Measurements from ENCODE around the gene TMOD2. TPM values are rescaled to one million over a fixed set of nuclear protein-coding genes. Genes with fewer than 3 reads are reported as not detected.
"Not testable (repeated sequence)": the region's sequence is repeated elsewhere in the genome, so short reads cannot be mapped to it uniquely, and the experiment has no call there.

Gene TMOD2
- total RNA-seq, 2 experiments from 2014 or later, result 5.6 to 6.9 TPM

DNA sequence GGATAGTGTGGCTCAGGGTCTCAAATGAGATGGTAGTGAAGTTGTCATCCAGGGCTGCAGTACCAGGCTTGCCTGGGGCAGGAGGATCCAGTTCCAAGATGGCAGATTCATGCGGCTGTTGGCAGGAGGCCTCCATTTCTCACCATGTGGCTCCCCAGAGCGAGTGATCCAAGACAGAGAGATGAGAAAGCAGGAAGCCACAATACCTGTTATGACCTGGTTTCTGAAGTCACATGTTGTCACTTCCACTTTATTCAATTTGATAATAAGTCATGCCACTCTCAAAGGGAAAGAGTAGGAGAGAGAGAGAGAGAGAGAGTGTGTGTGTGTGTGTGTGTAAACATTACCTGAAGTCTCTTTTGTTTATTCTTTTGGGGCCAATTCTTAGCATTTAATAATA, 30.1 kb downstream of the TMOD2 start:
- Mint-ChIP-seq H3K4me3 (no peak overlapping the region), H3K4me1 (ENCODE audit: low read depth) (peaks cover 5% of the 10 kb centered on the region), H3K27me3 (no peaks in the 10 kb centered on the region), H3K27ac (no peak overlapping the region), H3K36me3 (ENCODE audit: low read depth) (peaks cover 72% of the 10 kb centered on the region), H3K9me3 (no peaks in the 10 kb centered on the region)
- ChIA-PET POLR2A (no interaction called here), CTCF (interaction anchor here (1.8 kb wide), 1 partner anchor 132 kb away, joined by 5 read pairs; no protein-coding TSS in a partner anchor)
- Histone ChIP-seq H3K27me3 (ENCODE audit: control insufficient read depth in 1 of 2, insufficient read depth in 2 of 2, low read length in 2 of 2) (no peaks in the 10 kb centered on the region), H3K9me3 (ENCODE audit: control insufficient read depth in 1 of 2, insufficient read depth in 1 of 2, low read length in 2 of 2) (no peaks in the 10 kb centered on the region), H3K27ac (ENCODE audit: low read depth in 1 of 2, low read length in 2 of 2) (no peak overlapping the region), H3K4me3 (ENCODE audit: low read length) (no peak overlapping the region), H3K4me1 (ENCODE audit: insufficient read depth, low read length) (no peaks in the 10 kb centered on the region), H3K36me3 (ENCODE audit: insufficient read depth, low read length) (peaks cover 23% of the 10 kb centered on the region)
- intact Hi-C loops (cut with DNase I, micrococcal nuclease), result no loop called here
- no peak for ATAC-seq (ENCODE audit: poor library complexity)
- no peak for DNase-seq
- TF ChIP-seq, protein P1, sequence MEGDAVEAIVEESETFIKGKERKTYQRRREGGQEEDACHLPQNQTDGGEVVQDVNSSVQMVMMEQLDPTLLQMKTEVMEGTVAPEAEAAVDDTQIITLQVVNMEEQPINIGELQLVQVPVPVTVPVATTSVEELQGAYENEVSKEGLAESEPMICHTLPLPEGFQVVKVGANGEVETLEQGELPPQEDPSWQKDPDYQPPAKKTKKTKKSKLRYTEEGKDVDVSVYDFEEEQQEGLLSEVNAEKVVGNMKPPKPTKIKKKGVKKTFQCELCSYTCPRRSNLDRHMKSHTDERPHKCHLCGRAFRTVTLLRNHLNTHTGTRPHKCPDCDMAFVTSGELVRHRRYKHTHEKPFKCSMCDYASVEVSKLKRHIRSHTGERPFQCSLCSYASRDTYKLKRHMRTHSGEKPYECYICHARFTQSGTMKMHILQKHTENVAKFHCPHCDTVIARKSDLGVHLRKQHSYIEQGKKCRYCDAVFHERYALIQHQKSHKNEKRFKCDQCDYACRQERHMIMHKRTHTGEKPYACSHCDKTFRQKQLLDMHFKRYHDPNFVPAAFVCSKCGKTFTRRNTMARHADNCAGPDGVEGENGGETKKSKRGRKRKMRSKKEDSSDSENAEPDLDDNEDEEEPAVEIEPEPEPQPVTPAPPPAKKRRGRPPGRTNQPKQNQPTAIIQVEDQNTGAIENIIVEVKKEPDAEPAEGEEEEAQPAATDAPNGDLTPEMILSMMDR (IDR thresholded peaks at IDR 0.05), result no peak

DNA sequence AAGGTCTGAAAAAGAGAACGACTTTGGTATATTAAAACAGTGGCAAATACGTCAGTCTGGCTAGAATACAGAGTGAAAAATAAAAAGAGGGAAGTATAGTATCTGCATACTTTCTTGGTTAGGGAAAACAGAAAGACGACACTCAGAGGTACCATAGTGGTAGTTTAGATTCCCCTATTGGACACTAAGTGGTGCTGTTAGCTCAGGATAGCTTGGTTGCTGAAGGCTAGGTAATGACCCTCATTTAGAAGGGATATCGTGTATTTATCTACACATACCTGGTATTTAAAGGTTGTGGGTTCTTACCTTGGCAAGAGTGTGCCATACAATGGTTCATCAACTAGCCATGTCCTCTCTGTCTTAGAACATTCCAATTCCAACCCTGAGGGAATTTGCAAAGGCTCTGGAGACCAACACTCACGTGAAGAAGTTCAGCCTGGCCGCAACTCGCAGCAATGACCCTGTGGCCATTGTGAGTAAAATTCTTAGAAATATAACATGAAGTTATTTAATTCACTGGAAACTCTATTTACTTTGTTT, 31.0 kb downstream of the TMOD2 start:
- TF ChIP-seq, protein P1 (IDR thresholded peaks at IDR 0.05), result no peak
- Histone ChIP-seq H3K4me1 (ENCODE audit: insufficient read depth, low read length) (no peaks in the 10 kb centered on the region), H3K36me3 (ENCODE audit: insufficient read depth, low read length) (peaks cover 23% of the 10 kb centered on the region), H3K9me3 (ENCODE audit: control insufficient read depth in 1 of 2, insufficient read depth in 1 of 2, low read length in 2 of 2) (no peaks in the 10 kb centered on the region), H3K27me3 (ENCODE audit: control insufficient read depth in 1 of 2, insufficient read depth in 2 of 2, low read length in 2 of 2) (no peaks in the 10 kb centered on the region), H3K27ac (ENCODE audit: low read depth in 1 of 2, low read length in 2 of 2) (no peak overlapping the region), H3K4me3 (ENCODE audit: low read length) (no peak overlapping the region)
- Mint-ChIP-seq H3K27me3 (no peaks in the 10 kb centered on the region), H3K27ac (no peak overlapping the region), H3K4me3 (no peak overlapping the region), H3K4me1 (ENCODE audit: low read depth) (no peaks in the 10 kb centered on the region), H3K9me3 (no peaks in the 10 kb centered on the region), H3K36me3 (ENCODE audit: low read depth) (peaks cover 68% of the 10 kb centered on the region)
- no peak for ATAC-seq (ENCODE audit: poor library complexity)
- ChIA-PET CTCF (no interaction called here), POLR2A (no interaction called here)
- no peak for DNase-seq
- intact Hi-C loops (cut with DNase I, micrococcal nuclease), result no loop called here

DNA sequence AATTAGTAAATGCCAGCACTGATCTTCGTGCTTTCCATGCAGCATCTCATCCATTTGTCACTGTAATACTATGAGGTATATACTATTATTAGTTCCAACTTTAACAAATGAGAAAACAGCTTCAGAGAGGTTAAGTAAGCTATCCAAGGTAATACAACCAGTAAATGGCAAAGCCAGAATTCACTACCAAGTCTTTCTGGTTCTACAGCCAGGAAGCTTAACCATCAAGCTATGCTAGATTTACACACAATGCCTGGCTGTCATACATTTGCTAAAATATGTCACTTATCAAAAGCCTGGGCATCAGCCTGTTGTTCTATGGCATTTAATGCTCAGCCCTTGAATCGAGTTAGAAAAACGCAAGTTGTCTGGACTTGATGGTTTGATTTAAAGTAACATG, 32.6 kb downstream of the TMOD2 start:
- ATAC-seq (ENCODE audit: poor library complexity) (no peak), DNase-seq (no peak)
- TF ChIP-seq, protein P1 (IDR thresholded peaks at IDR 0.05), result no peak
- H3K4me3 Mint-ChIP-seq, result no peak overlapping the region
- H3K9me3 Mint-ChIP-seq, result no peaks in the 10 kb centered on the region
- H3K27me3 Mint-ChIP-seq, result no peaks in the 10 kb centered on the region
- ChIA-PET POLR2A (no interaction called here), CTCF (no interaction called here)
- Histone ChIP-seq H3K9me3 (ENCODE audit: control insufficient read depth in 1 of 2, insufficient read depth in 1 of 2, low read length in 2 of 2) (no peaks in the 10 kb centered on the region), H3K4me1 (ENCODE audit: insufficient read depth, low read length) (no peaks in the 10 kb centered on the region), H3K27me3 (ENCODE audit: control insufficient read depth in 1 of 2, insufficient read depth in 2 of 2, low read length in 2 of 2) (no peaks in the 10 kb centered on the region), H3K27ac (ENCODE audit: low read depth in 1 of 2, low read length in 2 of 2) (no peak overlapping the region), H3K4me3 (ENCODE audit: low read length) (no peak overlapping the region), H3K36me3 (ENCODE audit: insufficient read depth, low read length) (peaks cover 23% of the 10 kb centered on the region)
- intact Hi-C loops (cut with DNase I, micrococcal nuclease), result no loop called here
- no peak overlapping the region for H3K27ac Mint-ChIP-seq
- peaks cover 67% of the 10 kb centered on the region for H3K36me3 Mint-ChIP-seq (ENCODE audit: low read depth)
- no peaks in the 10 kb centered on the region for H3K4me1 Mint-ChIP-seq (ENCODE audit: low read depth)

DNA sequence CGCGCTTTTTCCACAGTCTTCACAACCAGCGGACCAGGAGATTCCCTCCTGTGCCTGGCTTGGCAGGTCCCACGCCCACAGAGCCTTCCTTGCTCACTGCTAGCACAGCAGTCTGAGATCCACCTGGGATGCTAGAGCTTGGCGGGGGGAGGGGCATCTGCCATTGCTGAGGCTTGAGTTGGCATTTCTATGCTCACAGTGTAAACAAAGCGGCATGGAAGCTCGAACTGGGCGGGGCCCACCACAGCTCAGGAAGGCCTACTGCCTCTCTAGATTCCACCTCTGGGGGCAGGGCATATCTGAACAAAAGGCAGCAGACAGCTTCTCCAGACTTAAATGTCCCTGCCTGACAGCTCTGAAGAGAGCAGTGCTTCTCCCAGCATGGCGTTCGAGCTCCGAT, 35.7 kb downstream of the TMOD2 start:
- H3K4me3 Mint-ChIP-seq; H3K9me3 Mint-ChIP-seq; H3K9me3 ChIP-seq (ENCODE audit: control insufficient read depth in 1 of 2, insufficient read depth in 1 of 2, low read length in 2 of 2); H3K27ac ChIP-seq (ENCODE audit: low read depth in 1 of 2, low read length in 2 of 2); H3K27ac Mint-ChIP-seq; H3K27me3 Mint-ChIP-seq; H3K4me1 ChIP-seq (ENCODE audit: insufficient read depth, low read length); H3K27me3 ChIP-seq (ENCODE audit: control insufficient read depth in 1 of 2, insufficient read depth in 2 of 2, low read length in 2 of 2); DNase-seq; H3K4me3 ChIP-seq (ENCODE audit: low read length); H3K4me1 Mint-ChIP-seq (ENCODE audit: low read depth); CTCF ChIA-PET; ATAC-seq (ENCODE audit: poor library complexity); intact Hi-C loops (cut with DNase I, micrococcal nuclease); POLR2A ChIA-PET: not testable (repeated sequence)
- peaks cover 17% of the 10 kb centered on the region for H3K36me3 ChIP-seq (ENCODE audit: insufficient read depth, low read length)
- H3K36me3 Mint-ChIP-seq (ENCODE audit: low read depth), result peaks cover 37% of the 10 kb centered on the region

DNA sequence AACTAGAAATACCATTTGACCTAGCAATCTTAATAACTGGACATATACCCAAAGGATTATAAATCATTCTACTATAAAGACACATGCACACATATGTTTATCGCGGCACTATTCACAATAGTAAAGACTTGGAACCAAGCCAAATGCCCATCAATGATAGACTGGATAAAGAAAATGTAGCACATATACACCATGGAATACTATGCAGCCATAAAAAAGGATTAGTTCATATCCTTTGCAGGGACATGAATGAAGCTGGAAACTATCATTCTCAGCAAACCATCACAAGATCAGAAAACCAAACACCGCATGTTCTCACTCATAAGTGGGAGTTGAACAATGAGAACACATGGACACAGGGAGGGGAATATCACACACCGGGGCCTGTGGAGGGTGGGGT, 41.1 kb downstream of the TMOD2 start:
- H3K27ac Mint-ChIP-seq; CTCF ChIA-PET; H3K4me1 Mint-ChIP-seq (ENCODE audit: low read depth): not testable (repeated sequence)

More for the DNA sequence above, 41.1 kb downstream of the TMOD2 start:
- DNase-seq; H3K9me3 Mint-ChIP-seq; H3K4me3 ChIP-seq (ENCODE audit: low read length); H3K27me3 ChIP-seq (ENCODE audit: control insufficient read depth in 1 of 2, insufficient read depth in 2 of 2, low read length in 2 of 2); H3K36me3 Mint-ChIP-seq (ENCODE audit: low read depth); POLR2A ChIA-PET; H3K36me3 ChIP-seq (ENCODE audit: insufficient read depth, low read length); H3K4me1 ChIP-seq (ENCODE audit: insufficient read depth, low read length); H3K27me3 Mint-ChIP-seq; H3K4me3 Mint-ChIP-seq; H3K27ac ChIP-seq (ENCODE audit: low read depth in 1 of 2, low read length in 2 of 2); H3K9me3 ChIP-seq (ENCODE audit: control insufficient read depth in 1 of 2, insufficient read depth in 1 of 2, low read length in 2 of 2); intact Hi-C loops (cut with DNase I, micrococcal nuclease); ATAC-seq (ENCODE audit: poor library complexity): not testable (repeated sequence)

All from CD4-positive, alpha-beta T cell (primary cell).